Effector memory CD4-positive, alpha-beta T cell (primary cell): ENCODE data around the gene PPEF1.

Source experiments
- DNase-seq, 3 donors: peaks; one replicate each; pipeline ENCODE4 v3.0.0-alpha.2; 2020
- H3K27ac ChIP-seq: 2 replicates; pipeline ENCODE4 v1.7.0; 2013; ENCODE audit warnings: mild to moderate bottlenecking, low read length, moderate library complexity; ENCODE audit not compliant: insufficient read depth, poor library complexity, severe bottlenecking
- H3K27me3 ChIP-seq: replicated peaks from 2 replicates; pipeline ENCODE4 v1.7.0; 2013; ENCODE audit warnings: mild to moderate bottlenecking, low read length; ENCODE audit not compliant: insufficient read depth, control insufficient read depth, poor library complexity, severe bottlenecking
- H3K36me3 ChIP-seq: 2 replicates; pipeline ENCODE4 v1.7.0; 2013; ENCODE audit warnings: mild to moderate bottlenecking, low read length, moderate library complexity; ENCODE audit not compliant: control insufficient read depth, insufficient read depth
- H3K4me1 ChIP-seq: 2 replicates; pipeline ENCODE4 v1.7.0; 2013; ENCODE audit warnings: low read length, mild to moderate bottlenecking; ENCODE audit not compliant: control insufficient read depth, insufficient read depth, poor library complexity, severe bottlenecking
- H3K4me3 ChIP-seq: 2 replicates; pipeline ENCODE4 v1.7.0; 2013; ENCODE audit warnings: low read length, low read depth, mild to moderate bottlenecking; ENCODE audit not compliant: insufficient read depth, poor library complexity, severe bottlenecking
- H3K9me3 ChIP-seq: 2 replicates; pipeline ENCODE4 v1.7.0; 2013; ENCODE audit warnings: mild to moderate bottlenecking, low read length, moderate library complexity; ENCODE audit not compliant: control insufficient read depth

Gene PPEF1

GRCh38 chrX:18874560-18875255 is 167.3 kb downstream of the PPEF1 start:
- Histone ChIP-seq H3K4me3 (no peak overlapping the region), H3K9me3 (no peaks in the 10 kb centered on the region), H3K4me1 (no peaks in the 10 kb centered on the region), H3K27ac (no peak overlapping the region), H3K27me3 (no peaks in the 10 kb centered on the region), H3K36me3 (no peaks in the 10 kb centered on the region)
- DNase-seq, result no peak

GRCh38 chrX:18875256-18875878 is 167.9 kb downstream of the PPEF1 start:
- no peak for DNase-seq
- no peaks in the 10 kb centered on the region for H3K4me1 ChIP-seq
- H3K36me3 ChIP-seq, result no peaks in the 10 kb centered on the region
- no peak overlapping the region for H3K27ac ChIP-seq
- H3K9me3 ChIP-seq, result no peaks in the 10 kb centered on the region
- H3K4me3 ChIP-seq, result no peak overlapping the region
- H3K27me3 ChIP-seq, result no peaks in the 10 kb centered on the region

DNA sequence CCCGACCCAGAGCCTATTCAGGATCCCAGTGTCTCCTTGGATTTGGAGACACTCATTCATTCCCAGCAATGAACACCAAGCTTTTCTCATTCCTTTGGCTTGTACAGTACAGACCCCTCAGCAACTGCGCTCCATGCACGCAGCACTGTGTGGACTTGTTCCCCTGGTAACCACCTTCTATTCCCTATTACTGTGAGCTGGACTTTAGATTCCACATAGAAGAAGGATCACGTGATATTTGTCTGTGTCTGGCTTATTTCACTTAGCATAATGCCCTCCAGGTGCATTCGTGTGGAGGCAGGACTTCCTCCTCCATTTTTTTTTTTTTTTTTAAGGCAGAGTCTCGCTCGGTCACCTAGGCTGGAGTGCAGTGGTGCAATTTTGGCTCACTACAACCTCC is 170.0 kb downstream of the PPEF1 start:
- H3K27ac ChIP-seq, result no peak overlapping the region
- H3K36me3 ChIP-seq, result no peaks in the 10 kb centered on the region
- H3K4me1 ChIP-seq, result no peaks in the 10 kb centered on the region
- no peak overlapping the region for H3K4me3 ChIP-seq
- no peaks in the 10 kb centered on the region for H3K27me3 ChIP-seq
- DNase-seq, result no peak
- no peaks in the 10 kb centered on the region for H3K9me3 ChIP-seq
